Tibial nerve (tissue), 4 donors: ENCODE measurements around the gene RGPD4. TPM values are rescaled to one million over a fixed set of nuclear protein-coding genes. Genes with fewer than 3 reads are reported as not detected.
"Not testable (repeated sequence)": the region's sequence is repeated elsewhere in the genome, so short reads cannot be mapped to it uniquely, and the experiment has no call there.

Experiments used
- DNase-seq, 2 donors: peaks; one replicate each; pipeline ENCODE4 v3.0.0-alpha.2; 2019; ENCODE audit warnings: low spot score in 2 of 2
- H3K27ac ChIP-seq, 4 donors: fragments of 200-600 bp; sonication (generic) in 3 of 4; one replicate each; pipeline ENCODE4 v1.5.1; 2017 to 2019; ENCODE audit warnings: mild to moderate bottlenecking in 1 of 4
- H3K27me3 ChIP-seq, 2 donors: fragments of 200-600 bp; sonication (generic) in 1 of 2; one replicate each; pipeline versions ENCODE4 v1.5.1 to v1.6.0; 2017 to 2019
- H3K36me3 ChIP-seq, 3 donors: fragments of 200-600 bp; sonication (generic); one replicate each; pipeline ENCODE4 v1.5.1; 2018 to 2019
- H3K4me1 ChIP-seq, 4 donors: fragments of 200-600 bp; sonication (generic) in 3 of 4; one replicate each; pipeline ENCODE4 v1.5.1; 2017 to 2019
- H3K4me3 ChIP-seq, 4 donors: fragments of 200-600 bp; sonication (generic) in 3 of 4; one replicate each; pipeline ENCODE4 v1.5.1; 2017 to 2019; ENCODE audit warnings: mild to moderate bottlenecking in 1 of 4, moderate library complexity in 1 of 4
- H3K9me3 ChIP-seq, 4 donors: fragments of 200-600 bp; sonication (generic) in 3 of 4; one replicate each; pipeline ENCODE4 v1.5.1; 2017 to 2019
- EP300 ChIP-seq, 2 donors: sonication (generic); formaldehyde crosslinking; IDR thresholded peaks; one replicate each; pipeline ENCODE4 v1.6.1; 2017; ENCODE audit warnings: antibody characterized with exemption in 2 of 2, mild to moderate bottlenecking in 1 of 2
- POLR2A ChIP-seq, 2 donors: fragments of 450-650 bp; IDR thresholded peaks; one replicate each; pipeline ENCODE4 v1.6.1; 2017; ENCODE audit warnings: antibody characterized with exemption in 2 of 2, mild to moderate bottlenecking in 2 of 2, moderate library complexity in 2 of 2
- WGBS, 2 donors: methylation state at CpG; one replicate each; pipeline ENCODE4 v1.1.5; 2018; 5-methylcytosine and 5-hydroxymethylcytosine counted together
- total RNA-seq, 4 donors: library from RNA; depleted of rRNA; stranded (reverse); fragments of >200 nt; gene quantifications; one replicate each; pipeline ENCODE4 v1.1.0, GENCODE V29; 2016
- TF ChIP-seq, protein P1 (sequence below), 5 experiments: fragments of 200-600 bp in 3 of 5; fragments of 450-650 bp in 2 of 5; sonication (generic) in 3 of 5; IDR thresholded peaks; one replicate each; pipeline ENCODE4 v1.5.1; 2016 to 2019; ENCODE audit warnings: antibody characterized with exemption in 5 of 5, mild to moderate bottlenecking in 3 of 5, moderate library complexity in 2 of 5

RGPD4 gene
- total RNA-seq, 4 donors from 2014 or later: not detected

- no peaks in the 10 kb centered on the region for H3K4me1 ChIP-seq
- no peak overlapping the region for H3K27ac ChIP-seq
- TF ChIP-seq POLR2A (IDR thresholded peaks at IDR 0.05): no peak
- no peak for TF ChIP-seq EP300 (IDR thresholded peaks at IDR 0.05)
- TF ChIP-seq, protein P1, sequence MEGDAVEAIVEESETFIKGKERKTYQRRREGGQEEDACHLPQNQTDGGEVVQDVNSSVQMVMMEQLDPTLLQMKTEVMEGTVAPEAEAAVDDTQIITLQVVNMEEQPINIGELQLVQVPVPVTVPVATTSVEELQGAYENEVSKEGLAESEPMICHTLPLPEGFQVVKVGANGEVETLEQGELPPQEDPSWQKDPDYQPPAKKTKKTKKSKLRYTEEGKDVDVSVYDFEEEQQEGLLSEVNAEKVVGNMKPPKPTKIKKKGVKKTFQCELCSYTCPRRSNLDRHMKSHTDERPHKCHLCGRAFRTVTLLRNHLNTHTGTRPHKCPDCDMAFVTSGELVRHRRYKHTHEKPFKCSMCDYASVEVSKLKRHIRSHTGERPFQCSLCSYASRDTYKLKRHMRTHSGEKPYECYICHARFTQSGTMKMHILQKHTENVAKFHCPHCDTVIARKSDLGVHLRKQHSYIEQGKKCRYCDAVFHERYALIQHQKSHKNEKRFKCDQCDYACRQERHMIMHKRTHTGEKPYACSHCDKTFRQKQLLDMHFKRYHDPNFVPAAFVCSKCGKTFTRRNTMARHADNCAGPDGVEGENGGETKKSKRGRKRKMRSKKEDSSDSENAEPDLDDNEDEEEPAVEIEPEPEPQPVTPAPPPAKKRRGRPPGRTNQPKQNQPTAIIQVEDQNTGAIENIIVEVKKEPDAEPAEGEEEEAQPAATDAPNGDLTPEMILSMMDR (IDR thresholded peaks at IDR 0.05): no peak
- WGBS, 2 donors: 68 to 73% methylated on average over 2 of the region's 2 CpGs
- H3K4me3 ChIP-seq: no peak overlapping the region
- no peaks in the 10 kb centered on the region for H3K27me3 ChIP-seq
- no peak for DNase-seq
- no peaks in the 10 kb centered on the region for H3K36me3 ChIP-seq
- no peaks in the 10 kb centered on the region for H3K9me3 ChIP-seq
These were observed 2.1 kb upstream of the RGPD4 start for GRCh38 chr2:107824451-107825205.

DNA sequence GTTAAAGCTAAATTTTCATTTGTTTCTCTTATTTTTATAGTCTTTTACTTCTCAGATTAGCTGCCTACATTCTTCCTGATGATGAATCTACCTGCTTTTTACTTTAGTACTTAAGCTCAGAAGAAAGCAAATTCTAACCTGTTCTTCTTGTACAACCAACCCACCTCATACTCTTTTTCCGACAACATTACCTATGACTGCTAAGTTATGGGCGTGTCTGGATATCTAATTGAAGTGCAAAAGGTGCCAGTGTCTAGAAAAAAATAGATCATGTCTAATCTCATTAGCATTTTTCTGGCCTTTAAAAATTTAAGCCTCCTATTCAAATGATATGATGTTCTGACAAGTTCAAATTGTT lies 1.5 kb upstream of the RGPD4 start:
- H3K4me1 ChIP-seq: no peaks in the 10 kb centered on the region
- H3K4me3 ChIP-seq: no peak overlapping the region
- no peak for DNase-seq
- 94 to 96% methylated on average over 2 of the region's 2 CpGs for WGBS, 2 donors
- no peaks in the 10 kb centered on the region for H3K36me3 ChIP-seq
- no peak overlapping the region for H3K27ac ChIP-seq
- TF ChIP-seq, protein P1 (IDR thresholded peaks at IDR 0.05): no peak
- TF ChIP-seq POLR2A (IDR thresholded peaks at IDR 0.05) (no peak), EP300 (IDR thresholded peaks at IDR 0.05) (no peak)
- no peaks in the 10 kb centered on the region for H3K9me3 ChIP-seq
- H3K27me3 ChIP-seq: no peaks in the 10 kb centered on the region

DNA sequence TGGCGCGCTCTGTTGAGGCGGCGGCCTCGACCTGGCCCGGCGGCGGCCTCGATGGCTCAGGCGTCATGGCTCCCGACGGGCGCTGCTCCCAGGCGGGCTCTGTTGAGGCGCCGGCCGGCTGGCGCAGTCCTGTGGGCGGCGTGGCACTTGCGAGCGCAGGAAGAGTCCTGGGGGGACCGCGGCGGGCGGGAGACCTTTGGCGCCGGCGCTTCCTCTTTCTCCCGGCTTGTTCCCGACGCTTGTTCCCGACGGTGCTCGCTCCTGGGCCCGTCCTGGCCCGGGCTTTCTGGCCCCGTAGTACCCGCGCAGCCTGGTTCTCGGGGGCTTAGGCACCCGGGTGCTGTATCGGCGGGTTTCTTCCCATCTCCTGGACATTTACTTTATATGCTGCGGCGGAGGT lies 2.8 kb downstream of the RGPD4 start:
- not testable (repeated sequence) for H3K36me3 ChIP-seq, H3K4me1 ChIP-seq, H3K27ac ChIP-seq, H3K9me3 ChIP-seq, H3K27me3 ChIP-seq, H3K4me3 ChIP-seq, DNase-seq
- 96 to 98% methylated on average over 18 to 37 of the region's 46 CpGs for WGBS, 2 donors

- not testable (repeated sequence) for H3K4me3 ChIP-seq, H3K4me1 ChIP-seq, DNase-seq, H3K9me3 ChIP-seq, H3K27me3 ChIP-seq, H3K27ac ChIP-seq, H3K36me3 ChIP-seq
- 88 to 100% methylated on average over 2 of the region's 2 CpGs for WGBS, 2 donors
These were observed 6.5 kb downstream of the RGPD4 start for GRCh38 chr2:107833152-107833551.

GRCh38 chr2:107833618-107834017 lies 6.9 kb downstream of the RGPD4 start:
- not testable (repeated sequence) for DNase-seq, H3K4me3 ChIP-seq, H3K27ac ChIP-seq, H3K9me3 ChIP-seq, H3K36me3 ChIP-seq, H3K4me1 ChIP-seq, H3K27me3 ChIP-seq
- 40 to 46% methylated on average over 1 to 11 of the region's 11 CpGs for WGBS, 2 donors

DNA sequence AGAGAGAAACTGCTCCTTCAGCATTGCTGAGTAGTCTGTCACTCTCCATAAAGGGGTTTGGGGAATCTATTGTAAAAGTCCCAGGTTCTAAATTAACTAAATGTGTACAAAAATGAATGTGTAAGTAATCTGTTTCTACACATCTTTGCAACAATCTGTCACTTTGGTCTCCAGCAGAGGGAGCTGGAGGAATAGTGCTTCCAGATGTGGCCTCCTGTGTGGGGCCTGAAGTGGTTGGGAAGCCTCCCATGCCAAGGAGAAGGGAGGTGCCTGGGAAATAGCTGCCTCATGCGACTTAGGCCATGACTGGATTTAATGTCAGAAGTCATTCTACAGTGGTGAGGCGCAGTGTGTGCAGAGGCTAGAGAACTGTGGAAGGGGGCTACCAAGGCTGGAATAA lies 89.4 kb downstream of the RGPD4 start:
- WGBS, 2 donors: 56 to 83% methylated on average over 1 of the region's 2 CpGs

GRCh38 chr2:107916696-107917370 lies 90.1 kb downstream of the RGPD4 start:
- H3K36me3 ChIP-seq, H3K9me3 ChIP-seq, H3K4me1 ChIP-seq, H3K27me3 ChIP-seq, DNase-seq, H3K4me3 ChIP-seq, H3K27ac ChIP-seq: not testable (repeated sequence)
- 66 to 73% methylated on average over 1 of the region's 1 CpG for WGBS, 2 donors

More for the DNA sequence above, 89.4 kb downstream of the RGPD4 start:
- H3K4me1 ChIP-seq, H3K4me3 ChIP-seq, H3K27me3 ChIP-seq, DNase-seq, H3K9me3 ChIP-seq, H3K27ac ChIP-seq, H3K36me3 ChIP-seq: not testable (repeated sequence)
